ENCODE data around the gene GNG4.

GNG4 gene

GRCh38 chr1:235635938-235636662 is 13.5 kb downstream of the GNG4 start:
- H3K4me3 ChIP-seq (ENCODE audit: low read depth, low read length), result no peak overlapping the region
- no peak for TF ChIP-seq CTCF (IDR thresholded peaks at IDR 0.05; ENCODE audit: low read depth, low read length)

- H3K4me3 ChIP-seq (ENCODE audit: low read depth, low read length), result peak overlapping the region; percentile 42
- TF ChIP-seq CTCF (IDR thresholded peaks at IDR 0.05; ENCODE audit: low read depth, low read length), result no peak
Observed at GRCh38 chr1:235632506-235633401, 16.8 kb downstream of the GNG4 start.

- no peak overlapping the region for H3K4me3 ChIP-seq (ENCODE audit: low read depth, low read length)
- TF ChIP-seq CTCF (IDR thresholded peaks at IDR 0.05; ENCODE audit: low read depth, low read length), result no peak
Observed at GRCh38 chr1:235631816-235632215, 17.8 kb downstream of the GNG4 start.

GRCh38 chr1:235628316-235629005 is 21.1 kb downstream of the GNG4 start:
- H3K4me3 ChIP-seq (ENCODE audit: low read depth, low read length), result no peak overlapping the region

GRCh38 chr1:235625831-235626230 is 23.8 kb downstream of the GNG4 start:
- no peak overlapping the region for H3K4me3 ChIP-seq (ENCODE audit: low read depth, low read length)
- no peak for TF ChIP-seq CTCF (IDR thresholded peaks at IDR 0.05; ENCODE audit: low read depth, low read length)

More at GRCh38 chr1:235628316-235629005, 21.1 kb downstream of the GNG4 start:
- no peak for TF ChIP-seq CTCF (IDR thresholded peaks at IDR 0.05; ENCODE audit: low read depth, low read length)

GRCh38 chr1:235625340-235625739 is 24.2 kb downstream of the GNG4 start:
- no peak for TF ChIP-seq CTCF (IDR thresholded peaks at IDR 0.05; ENCODE audit: low read depth, low read length)
- no peak overlapping the region for H3K4me3 ChIP-seq (ENCODE audit: low read depth, low read length)

Data from WI38 (cell line).